Neural progenitor cell (in vitro differentiated cells): ENCODE results near the gene FARS2.

Source experiments
- CTCF ChIP-seq: fragments of 200-600 bp; sonication (generic); IDR thresholded peaks from 2 replicates; pipeline ENCODE4 v1.5.1; 2017; ENCODE audit warnings: antibody characterized with exemption, mild to moderate bottlenecking
- EZH2 ChIP-seq: fragments of 200-600 bp; sonication (generic); IDR thresholded peaks from 2 replicates; pipeline ENCODE4 v1.6.1; 2017; ENCODE audit warnings: antibody characterized with exemption, mild to moderate bottlenecking, moderate library complexity
- EZH2phosphoT487 ChIP-seq: fragments of 200-600 bp; sonication (generic); IDR thresholded peaks from 2 replicates; pipeline ENCODE4 v1.6.1; 2017; ENCODE audit warnings: antibody characterized with exemption

GRCh38 chr6:5501837-5502236 lies 240.5 kb downstream of the FARS2 start:
- no peak for TF ChIP-seq CTCF
- no peak for TF ChIP-seq EZH2phosphoT487
- no peak for TF ChIP-seq EZH2
